SK-N-SH (cell line): ENCODE measurements around the gene PLXNA4. TPM values are rescaled to one million over a fixed set of nuclear protein-coding genes. Genes with fewer than 3 reads are reported as not detected.
A peak's percentile ranks its signal among the peaks of the same experiment; 100 is the strongest.

ENCODE experiments used
- CTCF ChIA-PET: fragments of 300-600, 350-600 bp; formaldehyde crosslinking; extraction: SDS; loops from one replicate; lab custom pipeline; 2021; lab: Yijun Ruan, JAX
- POLR2A ChIA-PET: fragments of 350-600 bp; sonication (Branson Sonifier 250); formaldehyde crosslinking; extraction: SDS; loops from one replicate; lab custom pipeline; 2020; ENCODE audit warnings: antibody characterized with exemption, inconsistent platforms; lab: Yijun Ruan, JAX
- DNase-seq: peaks from one replicate; pipeline ENCODE4 v3.0.0; 2012
- H2AFZ ChIP-seq: fragments of 200-600 bp; sonication (generic); 2 replicates; pipeline ENCODE4 v1.8.1; 2016; ENCODE audit warnings: antibody characterized with exemption, mild to moderate bottlenecking, low read depth
- H3F3A ChIP-seq: fragments of 200-600 bp; sonication (generic); replicated peaks from 2 replicates; pipeline ENCODE3; 2016; ENCODE audit warnings: antibody characterized with exemption, mild to moderate bottlenecking; ENCODE audit not compliant: insufficient read depth
- H3K27ac ChIP-seq, 2 experiments: fragments of 200-500 bp in 1 of 2; fragments of 200-600 bp in 1 of 2; sonication (Bioruptor generic) in 1 of 2; sonication (generic), shearing (Covaris generic) in 1 of 2; 2 replicates each; pipeline versions ENCODE4 v1.5.1 to v1.6.1; 2014 to 2016; ENCODE audit warnings: low read depth in 2 of 2, inconsistent platforms in 1 of 2, low read length in 1 of 2, mild to moderate bottlenecking in 1 of 2, mixed read lengths in 1 of 2
- H3K27me3 ChIP-seq: fragments of 200-600 bp; sonication (generic), shearing (Covaris generic); 2 replicates; pipeline ENCODE4 v1.6.1; 2016; ENCODE audit warnings: mixed run types; ENCODE audit not compliant: insufficient read depth
- H3K36me3 ChIP-seq, 2 experiments: fragments of 200-500 bp in 1 of 2; fragments of 200-600 bp in 1 of 2; sonication (Bioruptor generic) in 1 of 2; sonication (generic) in 1 of 2; replicated peaks in 1 of 2; 2 replicates each; pipeline versions ENCODE3 to v1.5.1; 2014 to 2016; ENCODE audit warnings: low read length in 1 of 2, mild to moderate bottlenecking in 1 of 2; ENCODE audit not compliant: insufficient read depth in 2 of 2, control insufficient read depth in 1 of 2
- H3K4me1 ChIP-seq, 2 experiments: fragments of 200-500 bp in 1 of 2; fragments of 200-600 bp in 1 of 2; sonication (Bioruptor generic) in 1 of 2; sonication (generic), shearing (Covaris generic) in 1 of 2; 2 replicates each; pipeline versions ENCODE4 v1.5.1 to v1.6.1; 2014 to 2016; ENCODE audit warnings: low read depth in 1 of 2, low read length in 1 of 2, mixed run types in 1 of 2; ENCODE audit not compliant: insufficient read depth in 2 of 2, control insufficient read depth in 1 of 2
- H3K4me2 ChIP-seq: fragments of 200-600 bp; sonication (generic), shearing (Covaris generic); 2 replicates; pipeline ENCODE4 v1.6.1; 2017; ENCODE audit warnings: mixed run types
- H3K4me3 ChIP-seq, 2 experiments: fragments of 200-500 bp in 1 of 2; fragments of 200-600 bp in 1 of 2; sonication (Bioruptor generic) in 1 of 2; sonication (generic), shearing (Covaris generic) in 1 of 2; 2 replicates each; pipeline versions ENCODE4 v1.5.1 to v1.8.1; 2014 to 2016; ENCODE audit warnings: low read depth in 2 of 2, inconsistent platforms in 1 of 2, low read length in 1 of 2, mild to moderate bottlenecking in 1 of 2, mixed read lengths in 1 of 2, moderate library complexity in 1 of 2
- H3K79me2 ChIP-seq: fragments of 200-600 bp; sonication (generic); 2 replicates; pipeline ENCODE4 v1.8.1; 2017; ENCODE audit warnings: mild to moderate bottlenecking; ENCODE audit not compliant: insufficient read depth
- H3K9ac ChIP-seq: fragments of 200-600 bp; sonication (generic); 2 replicates; pipeline ENCODE4 v1.6.1; 2017; ENCODE audit warnings: mixed run types
- H3K9me2 ChIP-seq: fragments of 200-600 bp; sonication (generic); 2 replicates; pipeline ENCODE4 v1.6.1; 2017; ENCODE audit warnings: mixed run types
- H3K9me3 ChIP-seq: fragments of 200-600 bp; sonication (generic); 2 replicates; pipeline ENCODE4 v1.6.1; 2017; ENCODE audit warnings: mixed run types, mild to moderate bottlenecking, moderate library complexity
- H4K20me1 ChIP-seq: fragments of 200-600 bp; sonication (generic); 2 replicates; pipeline ENCODE4 v1.6.1; 2017; ENCODE audit warnings: mild to moderate bottlenecking, mixed run types; ENCODE audit not compliant: insufficient read depth
- FOSL2 ChIP-seq: IDR thresholded peaks from 2 replicates; pipeline ENCODE4 v1.4.0; 2012; ENCODE audit warnings: low read depth, mild to moderate bottlenecking, moderate library complexity, borderline replicate concordance
- GABPA ChIP-seq: IDR thresholded peaks from 2 replicates; pipeline ENCODE4 v1.4.0; 2012; ENCODE audit warnings: low read depth, mild to moderate bottlenecking
- IRF3 ChIP-seq: fragments of 150-350 bp; IDR thresholded peaks from 2 replicates; pipeline ENCODE4 v1.6.1; 2016; ENCODE audit warnings: mild to moderate bottlenecking, low read depth, low read length
- JUND ChIP-seq: IDR thresholded peaks from 2 replicates; pipeline ENCODE4 v1.4.0; 2012
- MAX ChIP-seq: IDR thresholded peaks from 2 replicates; pipeline ENCODE4 v1.4.0; 2012; ENCODE audit warnings: low read depth
- NRF1 ChIP-seq: IDR thresholded peaks from 2 replicates; pipeline ENCODE4 v1.6.1; 2012; ENCODE audit warnings: low read depth, mild to moderate bottlenecking, low read length
- REST ChIP-seq: IDR thresholded peaks from 2 replicates; pipeline ENCODE4 v1.6.1; 2012; ENCODE audit warnings: mild to moderate bottlenecking, low read depth, low read length, moderate library complexity
- WGBS: methylation state at CpG from one replicate; pipeline ENCODE4 v1.1.6; 2017; ENCODE audit warnings: low lambda C conversion rate; 5-methylcytosine and 5-hydroxymethylcytosine counted together
- polyA plus RNA-seq, 3 experiments: library from polyadenylated mRNA; depleted of rRNA; stranded (reverse); fragments of >200 nt; gene quantifications; 2 replicates each; pipeline ENCODE4 v1.2.3, GENCODE V29; 2012

Gene PLXNA4
- polyA plus RNA-seq, 1 of the 3 experiments (the other 2 are of a cell fraction): 2.4 TPM

GRCh38 chr7:132469264-132469663 lies 107.0 kb downstream of the PLXNA4 start:
- no peak for DNase-seq
- H3K79me2 ChIP-seq: no peaks in the 10 kb centered on the region
- POLR2A ChIA-PET: no interaction called here
- no peak overlapping the region for H3K9ac ChIP-seq
- WGBS: 68% methylated on average over 1 of the region's 1 CpG
- no peak overlapping the region for H2AFZ ChIP-seq
- no peaks in the 10 kb centered on the region for H4K20me1 ChIP-seq
- H3K36me3 ChIP-seq: no peaks in the 10 kb centered on the region
- no peaks in the 10 kb centered on the region for H3F3A ChIP-seq
- no peak overlapping the region for H3K4me2 ChIP-seq
- no peaks in the 10 kb centered on the region for H3K9me3 ChIP-seq
- no peaks in the 10 kb centered on the region; the same call in 1 of the 2 replicates for H3K27me3 ChIP-seq
- CTCF ChIA-PET: interaction anchor here (1.2 kb wide), 1 partner anchor 29 kb away, joined by 3 read pairs; no protein-coding TSS in a partner anchor
- H3K4me1 ChIP-seq: peaks cover 16 to 31% of the 10 kb centered on the region in 2 experiments
- H3K9me2 ChIP-seq: no peaks in the 10 kb centered on the region
- H3K4me3 ChIP-seq: no peak overlapping the region
- no peak overlapping the region for H3K27ac ChIP-seq
- TF ChIP-seq FOSL2 (peak; percentile 7; the same call in 1 of the 2 replicates), IRF3 (no peak)

GRCh38 chr7:132466367-132466766 lies 109.9 kb downstream of the PLXNA4 start:
- 82% methylated on average over 5 of the region's 6 CpGs for WGBS
- CTCF ChIA-PET: interaction anchor here (0.7 to 2.1 kb wide), 5 partner anchors 10 to 147 kb away, joined by 3 to 4 read pairs (median 3); no protein-coding TSS in a partner anchor

More at GRCh38 chr7:132466367-132466766, 109.9 kb downstream of the PLXNA4 start:
- H3F3A ChIP-seq: no peaks in the 10 kb centered on the region
- H3K4me2 ChIP-seq: no peak overlapping the region
- no peak overlapping the region for H3K9ac ChIP-seq
- no peak for TF ChIP-seq MAX
- no peak for TF ChIP-seq JUND
- TF ChIP-seq NRF1: no peak
- TF ChIP-seq GABPA: no peak
- TF ChIP-seq REST: no peak
- H3K27me3 ChIP-seq: no peaks in the 10 kb centered on the region
- H3K27ac ChIP-seq: no peak overlapping the region
- H3K79me2 ChIP-seq: no peaks in the 10 kb centered on the region
- H3K36me3 ChIP-seq: no peaks in the 10 kb centered on the region
- no peaks in the 10 kb centered on the region for H3K9me2 ChIP-seq
- H2AFZ ChIP-seq: no peak overlapping the region
- H3K4me3 ChIP-seq: no peak overlapping the region
- POLR2A ChIA-PET: no interaction called here
- no peaks in the 10 kb centered on the region for H4K20me1 ChIP-seq
- H3K9me3 ChIP-seq: no peaks in the 10 kb centered on the region
- DNase-seq: no peak
- H3K4me1 ChIP-seq: peaks cover 2 to 11% of the 10 kb centered on the region in 2 experiments
